ENCODE results near the gene KRTAP4-9.

DNA sequence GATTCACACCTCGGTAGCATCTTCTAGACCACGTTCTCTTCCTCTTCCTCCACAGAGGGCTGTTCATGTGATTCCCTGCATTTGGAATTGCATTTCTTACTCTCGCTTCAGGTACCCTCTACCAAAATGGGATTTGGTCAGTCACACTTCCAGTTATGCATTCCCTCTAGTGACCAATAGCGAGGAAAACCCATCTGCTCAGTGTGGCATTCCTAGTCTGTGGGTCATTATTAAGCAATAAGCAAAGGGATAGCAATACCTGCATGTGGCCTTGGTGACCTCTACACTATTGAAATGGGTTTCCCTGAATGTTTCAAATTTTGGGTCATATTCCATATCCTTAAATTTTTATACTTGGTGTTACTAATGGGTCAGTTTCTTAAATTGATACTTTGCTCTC lies 44.8 kb downstream of the KRTAP4-9 start:
- TF ChIP-seq, protein P1, sequence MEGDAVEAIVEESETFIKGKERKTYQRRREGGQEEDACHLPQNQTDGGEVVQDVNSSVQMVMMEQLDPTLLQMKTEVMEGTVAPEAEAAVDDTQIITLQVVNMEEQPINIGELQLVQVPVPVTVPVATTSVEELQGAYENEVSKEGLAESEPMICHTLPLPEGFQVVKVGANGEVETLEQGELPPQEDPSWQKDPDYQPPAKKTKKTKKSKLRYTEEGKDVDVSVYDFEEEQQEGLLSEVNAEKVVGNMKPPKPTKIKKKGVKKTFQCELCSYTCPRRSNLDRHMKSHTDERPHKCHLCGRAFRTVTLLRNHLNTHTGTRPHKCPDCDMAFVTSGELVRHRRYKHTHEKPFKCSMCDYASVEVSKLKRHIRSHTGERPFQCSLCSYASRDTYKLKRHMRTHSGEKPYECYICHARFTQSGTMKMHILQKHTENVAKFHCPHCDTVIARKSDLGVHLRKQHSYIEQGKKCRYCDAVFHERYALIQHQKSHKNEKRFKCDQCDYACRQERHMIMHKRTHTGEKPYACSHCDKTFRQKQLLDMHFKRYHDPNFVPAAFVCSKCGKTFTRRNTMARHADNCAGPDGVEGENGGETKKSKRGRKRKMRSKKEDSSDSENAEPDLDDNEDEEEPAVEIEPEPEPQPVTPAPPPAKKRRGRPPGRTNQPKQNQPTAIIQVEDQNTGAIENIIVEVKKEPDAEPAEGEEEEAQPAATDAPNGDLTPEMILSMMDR (IDR thresholded peaks at IDR 0.05; ENCODE audit: poor library complexity, severe bottlenecking), result no peak
- TF ChIP-seq RAD21 (conservative IDR thresholded peaks at IDR 0.05), result no peak
- no peak for TF ChIP-seq EP300 (conservative IDR thresholded peaks at IDR 0.05; ENCODE audit: poor library complexity, severe bottlenecking)
- TF ChIP-seq, protein P2, sequence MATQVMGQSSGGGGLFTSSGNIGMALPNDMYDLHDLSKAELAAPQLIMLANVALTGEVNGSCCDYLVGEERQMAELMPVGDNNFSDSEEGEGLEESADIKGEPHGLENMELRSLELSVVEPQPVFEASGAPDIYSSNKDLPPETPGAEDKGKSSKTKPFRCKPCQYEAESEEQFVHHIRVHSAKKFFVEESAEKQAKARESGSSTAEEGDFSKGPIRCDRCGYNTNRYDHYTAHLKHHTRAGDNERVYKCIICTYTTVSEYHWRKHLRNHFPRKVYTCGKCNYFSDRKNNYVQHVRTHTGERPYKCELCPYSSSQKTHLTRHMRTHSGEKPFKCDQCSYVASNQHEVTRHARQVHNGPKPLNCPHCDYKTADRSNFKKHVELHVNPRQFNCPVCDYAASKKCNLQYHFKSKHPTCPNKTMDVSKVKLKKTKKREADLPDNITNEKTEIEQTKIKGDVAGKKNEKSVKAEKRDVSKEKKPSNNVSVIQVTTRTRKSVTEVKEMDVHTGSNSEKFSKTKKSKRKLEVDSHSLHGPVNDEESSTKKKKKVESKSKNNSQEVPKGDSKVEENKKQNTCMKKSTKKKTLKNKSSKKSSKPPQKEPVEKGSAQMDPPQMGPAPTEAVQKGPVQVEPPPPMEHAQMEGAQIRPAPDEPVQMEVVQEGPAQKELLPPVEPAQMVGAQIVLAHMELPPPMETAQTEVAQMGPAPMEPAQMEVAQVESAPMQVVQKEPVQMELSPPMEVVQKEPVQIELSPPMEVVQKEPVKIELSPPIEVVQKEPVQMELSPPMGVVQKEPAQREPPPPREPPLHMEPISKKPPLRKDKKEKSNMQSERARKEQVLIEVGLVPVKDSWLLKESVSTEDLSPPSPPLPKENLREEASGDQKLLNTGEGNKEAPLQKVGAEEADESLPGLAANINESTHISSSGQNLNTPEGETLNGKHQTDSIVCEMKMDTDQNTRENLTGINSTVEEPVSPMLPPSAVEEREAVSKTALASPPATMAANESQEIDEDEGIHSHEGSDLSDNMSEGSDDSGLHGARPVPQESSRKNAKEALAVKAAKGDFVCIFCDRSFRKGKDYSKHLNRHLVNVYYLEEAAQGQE (IDR thresholded peaks at IDR 0.05; ENCODE audit: borderline replicate concordance), result no peak
- no peak for TF ChIP-seq POLR2AphosphoS5 (IDR thresholded peaks at IDR 0.05)
- TF ChIP-seq EZH2 (IDR thresholded peaks at IDR 0.05; ENCODE audit: borderline replicate concordance, insufficient read depth, low read length, poor library complexity, severe bottlenecking), result no peak
- no peak for TF ChIP-seq SMC3 (conservative IDR thresholded peaks at IDR 0.05; ENCODE audit: poor library complexity)

Measured in neural cell (in vitro differentiated cells).